Kidney (tissue), 14 donors: ENCODE data around the gene GCSAM. TPM values are rescaled to one million over a fixed set of nuclear protein-coding genes. Genes with fewer than 3 reads are reported as not detected.

ENCODE experiments used
- DNase-seq, 5 donors: peaks; one replicate each; pipeline ENCODE4 v3.0.0-alpha.2; 2013 to 2020
- FAIRE-seq: peaks from 2 replicates; lab custom pipeline; 2012; peaks lifted over from hg19 to GRCh38; lab: Jason Lieb, UNC
- H3K27ac ChIP-seq, 2 donors: one replicate each; pipeline ENCODE4 v1.7.0; 2013; ENCODE audit warnings: low read depth in 2 of 2, low read length in 2 of 2, inconsistent platforms in 1 of 2
- H3K27me3 ChIP-seq: one replicate; pipeline ENCODE4 v1.7.1; 2013; ENCODE audit warnings: low read length, inconsistent platforms; ENCODE audit not compliant: control insufficient read depth, insufficient read depth
- H3K36me3 ChIP-seq, 3 donors: one replicate each; pipeline versions ENCODE4 v1.7.0 to v1.7.1; 2013; ENCODE audit warnings: low read length in 3 of 3, control low read depth in 1 of 3, inconsistent platforms in 1 of 3; ENCODE audit not compliant: insufficient read depth in 3 of 3, control insufficient read depth in 2 of 3
- H3K4me1 ChIP-seq, 3 donors: one replicate each; pipeline versions ENCODE4 v1.7.0 to v1.7.1; 2013; ENCODE audit warnings: low read length in 3 of 3, inconsistent platforms in 1 of 3, low read depth in 1 of 3; ENCODE audit not compliant: control insufficient read depth in 2 of 3, insufficient read depth in 2 of 3
- H3K4me3 ChIP-seq, 3 donors: one replicate each; pipeline versions ENCODE4 v1.7.0 to v1.8.1; 2013; ENCODE audit warnings: low read length in 3 of 3, control low read depth in 1 of 3, inconsistent platforms in 1 of 3
- H3K9ac ChIP-seq, 3 donors: one replicate each; pipeline versions ENCODE4 v1.7.0 to v1.7.1; 2013; ENCODE audit warnings: low read length in 3 of 3, control low read depth in 1 of 3, inconsistent platforms in 1 of 3
- H3K9me3 ChIP-seq, 3 donors: one replicate each; pipeline versions ENCODE4 v1.7.0 to v1.7.1; 2013; ENCODE audit warnings: low read length in 3 of 3, control low read depth in 1 of 3, inconsistent platforms in 1 of 3; ENCODE audit not compliant: control insufficient read depth in 2 of 3, insufficient read depth in 1 of 3
- CTCF ChIP-seq: IDR thresholded peaks from 3 replicates; pipeline ENCODE4 v1.5.1; 2012; ENCODE audit warnings: mild to moderate bottlenecking, moderate library complexity, borderline replicate concordance; ENCODE audit not compliant: insufficient read depth; ENCODE audit errors: extremely low read depth
- intact Hi-C: fragments of 100-400 bp; cut with DNase I; formaldehyde crosslinking; loops from one replicate; pipeline ENCODE4 v1.11.1; 2022
- polyA plus RNA-seq: library from polyadenylated mRNA; stranded (reverse); fragments of 350-450 nt; fragmentation: Illumina TruSeq; extraction: RNeasy Lipid Tissue Mini Kit (QIAGEN cat#74804); gene quantifications from one replicate; pipeline ENCODE4 v1.2.3, GENCODE V29; 2014; ENCODE audit warnings: low read depth, low replicate concordance; ENCODE audit not compliant: insufficient read depth
- total RNA-seq: library from RNA; stranded (reverse); fragmentation: NEBNext Ultra II Directional; extraction: Animal tissue kit (Norgen Biotek cat#: 25700); gene quantifications from one replicate; pipeline ENCODE4 v1.2.1, GENCODE V29; 2021
- donor health status: control.
- donor health status: control.
- donor health status: control.
- donor health status: control.
- donor health status: control.
- donor health status: DM: yes; HTN: yes; CAD: no.
- donor health status: Normal renal cell carcinoma (clear cell type).

Gene GCSAM
- total and polyA plus RNA-seq, 2 donors from 2014 or later = 0.88 TPM; not detected in 1

GRCh38 chr3:112117841-112118571 is 15.0 kb downstream of the GCSAM start:
- DNase-seq (no peak), FAIRE-seq (no peak)
- intact Hi-C loops = no loop called here
- no peak overlapping the region for H3K9ac ChIP-seq
- no peak for TF ChIP-seq CTCF
- H3K9me3 ChIP-seq = no peaks in the 10 kb centered on the region
- H3K27me3 ChIP-seq = no peaks in the 10 kb centered on the region
- H3K4me3 ChIP-seq = no peak overlapping the region
- H3K36me3 ChIP-seq = peaks cover 0 to 6% (median 4%) of the 10 kb centered on the region in 3 donors
- no peak overlapping the region for H3K27ac ChIP-seq
- H3K4me1 ChIP-seq = peaks cover 0 to 2% (median 0%) of the 10 kb centered on the region in 3 donors

- Histone ChIP-seq H3K9me3 (no peaks in the 10 kb centered on the region), H3K27me3 (no peaks in the 10 kb centered on the region), H3K27ac (no peak overlapping the region), H3K9ac (no peak overlapping the region), H3K4me3 (no peak overlapping the region), H3K4me1 (peaks cover 0 to 2% (median 0%) of the 10 kb centered on the region in 3 donors), H3K36me3 (peaks cover 0 to 7% (median 4%) of the 10 kb centered on the region in 3 donors)
- TF ChIP-seq CTCF = no peak
- FAIRE-seq (no peak), DNase-seq (no peak)
- intact Hi-C loops = no loop called here
Observed at GRCh38 chr3:112117415-112117814, 15.6 kb downstream of the GCSAM start.

- intact Hi-C loops = no loop called here
- peaks cover 0 to 2% (median 0%) of the 10 kb centered on the region in 3 donors for H3K4me1 ChIP-seq
- no peak overlapping the region for H3K27ac ChIP-seq
- H3K4me3 ChIP-seq = peak overlapping the region; percentile 19 to 30 (median 22)
- DNase-seq (peak in 1 of 5 donors; percentile 32), FAIRE-seq (no peak)
- no peaks in the 10 kb centered on the region for H3K27me3 ChIP-seq
- no peak for TF ChIP-seq CTCF
- no peak overlapping the region for H3K9ac ChIP-seq
- peaks cover 0 to 7% (median 4%) of the 10 kb centered on the region in 3 donors for H3K36me3 ChIP-seq
- no peaks in the 10 kb centered on the region for H3K9me3 ChIP-seq
Observed at GRCh38 chr3:112116748-112117186, 16.3 kb downstream of the GCSAM start.
